Parathyroid adenoma (tissue), 2 donors: ENCODE measurements around the gene GSTA4.

Experiments used
- H2AFZ ChIP-seq: fragments of 300-600 bp; sonication (generic); one replicate; pipeline ENCODE4 v1.7.0; 2017; ENCODE audit warnings: antibody characterized with exemption, mild to moderate bottlenecking
- H3K27ac ChIP-seq: fragments of 300-600 bp; sonication (generic); one replicate; pipeline ENCODE4 v1.7.0; 2017
- H3K27me3 ChIP-seq: fragments of 300-600 bp; sonication (generic); one replicate; pipeline ENCODE4 v1.7.0; 2017; ENCODE audit warnings: low read length; ENCODE audit not compliant: control insufficient read depth, insufficient read depth
- H3K36me3 ChIP-seq: fragments of 300-600 bp; sonication (generic); one replicate; pipeline ENCODE4 v1.7.0; 2017; ENCODE audit warnings: low read length; ENCODE audit not compliant: control insufficient read depth, insufficient read depth
- H3K4me1 ChIP-seq: fragments of 300-600 bp; sonication (generic); one replicate; pipeline ENCODE4 v1.7.0; 2017; ENCODE audit warnings: control low read depth
- H3K4me2 ChIP-seq: fragments of 300-600 bp; sonication (generic); one replicate; pipeline ENCODE4 v1.7.0; 2017; ENCODE audit warnings: low read length
- H3K4me3 ChIP-seq: fragments of 300-600 bp; sonication (generic); one replicate; pipeline ENCODE4 v1.7.0; 2017; ENCODE audit warnings: low read depth, low read length
- H3K79me2 ChIP-seq: fragments of 300-600 bp; sonication (generic); one replicate; pipeline ENCODE4 v1.7.0; 2017; ENCODE audit warnings: control low read depth
- H3K9ac ChIP-seq: fragments of 300-600 bp; sonication (generic); one replicate; pipeline ENCODE4 v1.7.0; 2017; ENCODE audit warnings: mild to moderate bottlenecking
- H3K9me3 ChIP-seq: fragments of 300-600 bp; sonication (generic); one replicate; pipeline ENCODE4 v1.7.0; 2017; ENCODE audit warnings: low read length; ENCODE audit not compliant: control insufficient read depth
- TF ChIP-seq, protein P1 (sequence below): fragments of 300-600 bp; sonication (generic); IDR thresholded peaks from one replicate; pipeline ENCODE4 v1.7.0; 2017; ENCODE audit warnings: antibody characterized with exemption, mild to moderate bottlenecking
- donor health status: primary hyperparathyroidism.

GSTA4 gene

DNA sequence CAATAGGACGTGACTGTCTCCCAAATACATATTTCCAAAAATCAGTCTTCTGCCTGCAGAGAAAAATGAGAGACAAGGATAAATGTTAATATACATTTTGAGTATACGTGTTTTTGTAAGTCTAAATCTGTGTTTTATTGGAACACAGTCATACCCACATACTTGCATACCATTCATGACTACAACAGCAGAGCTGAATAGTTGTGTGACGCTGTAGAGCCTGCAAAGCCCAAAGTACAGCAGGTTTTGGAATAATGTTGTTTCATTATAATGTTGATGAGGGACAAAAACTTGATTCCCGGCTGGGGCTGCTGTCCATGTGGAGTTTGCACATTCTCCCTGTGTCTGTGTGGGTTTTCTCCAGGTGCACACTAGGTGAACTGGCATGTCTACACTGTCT is 46.3 kb upstream of the GSTA4 start:
- H3K9ac ChIP-seq, result no peak overlapping the region
- no peaks in the 10 kb centered on the region for H3K36me3 ChIP-seq
- H3K79me2 ChIP-seq, result no peaks in the 10 kb centered on the region
- H3K4me1 ChIP-seq, result no peaks in the 10 kb centered on the region
- no peaks in the 10 kb centered on the region for H3K27me3 ChIP-seq
- TF ChIP-seq, protein P1, sequence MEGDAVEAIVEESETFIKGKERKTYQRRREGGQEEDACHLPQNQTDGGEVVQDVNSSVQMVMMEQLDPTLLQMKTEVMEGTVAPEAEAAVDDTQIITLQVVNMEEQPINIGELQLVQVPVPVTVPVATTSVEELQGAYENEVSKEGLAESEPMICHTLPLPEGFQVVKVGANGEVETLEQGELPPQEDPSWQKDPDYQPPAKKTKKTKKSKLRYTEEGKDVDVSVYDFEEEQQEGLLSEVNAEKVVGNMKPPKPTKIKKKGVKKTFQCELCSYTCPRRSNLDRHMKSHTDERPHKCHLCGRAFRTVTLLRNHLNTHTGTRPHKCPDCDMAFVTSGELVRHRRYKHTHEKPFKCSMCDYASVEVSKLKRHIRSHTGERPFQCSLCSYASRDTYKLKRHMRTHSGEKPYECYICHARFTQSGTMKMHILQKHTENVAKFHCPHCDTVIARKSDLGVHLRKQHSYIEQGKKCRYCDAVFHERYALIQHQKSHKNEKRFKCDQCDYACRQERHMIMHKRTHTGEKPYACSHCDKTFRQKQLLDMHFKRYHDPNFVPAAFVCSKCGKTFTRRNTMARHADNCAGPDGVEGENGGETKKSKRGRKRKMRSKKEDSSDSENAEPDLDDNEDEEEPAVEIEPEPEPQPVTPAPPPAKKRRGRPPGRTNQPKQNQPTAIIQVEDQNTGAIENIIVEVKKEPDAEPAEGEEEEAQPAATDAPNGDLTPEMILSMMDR, result no peak
- no peak overlapping the region for H3K4me2 ChIP-seq
- H3K27ac ChIP-seq, result no peak overlapping the region
- no peaks in the 10 kb centered on the region for H3K9me3 ChIP-seq
- no peak overlapping the region for H2AFZ ChIP-seq
- H3K4me3 ChIP-seq, result no peak overlapping the region

DNA sequence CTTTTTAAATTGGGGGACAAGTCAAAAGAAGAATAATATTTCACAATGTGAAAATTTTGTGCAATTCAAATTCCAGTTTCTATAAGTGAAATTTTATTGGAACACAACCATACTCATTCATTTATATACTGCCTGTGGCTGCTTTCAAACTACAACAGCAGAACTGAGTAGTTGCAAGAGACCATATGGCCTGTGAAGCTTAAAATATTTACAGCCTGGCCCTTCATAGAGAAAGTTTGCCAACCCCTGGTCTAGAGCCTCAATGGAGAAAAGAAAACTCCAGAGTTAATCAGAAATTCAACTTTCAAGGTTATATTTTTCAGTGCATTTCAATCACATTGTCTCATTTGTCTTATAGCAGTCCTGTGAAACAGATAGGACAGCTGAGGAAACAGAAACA is 43.5 kb upstream of the GSTA4 start:
- TF ChIP-seq, protein P1, result no peak
- H3K27me3 ChIP-seq, result no peaks in the 10 kb centered on the region

DNA sequence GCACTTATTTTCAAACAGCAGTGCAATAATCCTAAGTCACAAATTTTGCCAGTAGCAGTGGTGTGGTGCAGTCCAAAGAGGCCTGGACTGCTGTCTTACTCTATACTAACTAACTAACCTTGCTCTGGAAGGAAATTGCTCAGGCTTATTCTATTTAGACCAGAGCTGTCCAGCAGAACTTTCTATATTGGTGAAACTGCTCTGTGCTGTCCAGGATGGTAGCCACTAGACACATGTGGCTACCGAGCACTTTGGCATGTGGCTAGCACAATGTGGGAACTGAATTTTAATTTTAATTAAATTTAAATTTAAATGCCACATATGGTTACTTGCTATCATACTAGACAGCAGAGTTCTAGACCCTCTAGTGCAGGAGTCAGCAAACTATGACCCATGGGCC is 43.1 kb upstream of the GSTA4 start:
- H3K36me3 ChIP-seq, result no peaks in the 10 kb centered on the region
- no peaks in the 10 kb centered on the region for H3K4me1 ChIP-seq
- H3K79me2 ChIP-seq, result no peaks in the 10 kb centered on the region
- no peak overlapping the region for H3K4me3 ChIP-seq
- TF ChIP-seq, protein P1, result no peak
- H2AFZ ChIP-seq, result no peak overlapping the region
- no peak overlapping the region for H3K4me2 ChIP-seq
- no peak overlapping the region for H3K27ac ChIP-seq
- H3K9ac ChIP-seq, result no peak overlapping the region
- H3K9me3 ChIP-seq, result no peaks in the 10 kb centered on the region
- no peaks in the 10 kb centered on the region for H3K27me3 ChIP-seq

More for the DNA sequence above, 43.5 kb upstream of the GSTA4 start:
- Histone ChIP-seq H3K4me1 (no peaks in the 10 kb centered on the region), H3K79me2 (no peaks in the 10 kb centered on the region), H3K27ac (no peak overlapping the region), H3K9ac (no peak overlapping the region), H3K9me3 (no peaks in the 10 kb centered on the region), H2AFZ (no peak overlapping the region), H3K4me2 (no peak overlapping the region), H3K36me3 (no peaks in the 10 kb centered on the region), H3K4me3 (no peak overlapping the region)

DNA sequence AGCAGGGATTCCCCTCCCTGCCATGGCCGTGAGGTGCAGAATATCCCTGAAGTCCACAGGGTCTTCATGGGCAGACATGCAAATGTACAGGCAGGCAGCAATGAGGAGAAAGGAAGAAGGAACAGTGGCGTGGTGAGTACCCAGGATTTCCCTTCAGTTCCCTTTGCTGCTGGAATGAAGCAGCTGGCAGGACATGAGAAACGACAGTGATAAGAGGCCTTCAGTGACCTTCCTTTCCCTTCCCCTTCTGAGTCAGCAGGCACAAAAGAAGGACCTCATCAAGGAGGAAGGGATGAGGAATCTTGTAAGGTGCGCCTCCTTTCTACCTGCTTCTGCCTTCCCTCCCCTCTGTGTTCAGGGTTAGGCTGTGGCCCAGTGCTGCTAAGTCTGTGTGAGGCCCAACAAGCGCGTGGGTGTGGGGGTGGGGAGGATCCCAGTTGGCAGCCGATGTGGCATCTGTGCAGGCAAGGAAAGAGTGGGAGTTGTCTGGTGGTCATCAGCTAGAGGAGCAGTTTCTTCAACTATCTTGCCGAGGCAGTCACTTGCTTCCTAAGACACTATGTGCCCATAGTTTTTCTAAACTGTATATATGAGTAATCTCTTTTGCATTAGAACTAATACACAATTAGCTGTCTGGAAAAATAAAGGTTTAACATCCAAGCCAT is 40.6 kb upstream of the GSTA4 start:
- Histone ChIP-seq H2AFZ (no peak overlapping the region), H3K4me2 (no peak overlapping the region), H3K27ac (no peak overlapping the region), H3K27me3 (no peaks in the 10 kb centered on the region), H3K36me3 (no peaks in the 10 kb centered on the region), H3K9ac (no peak overlapping the region), H3K9me3 (no peaks in the 10 kb centered on the region), H3K4me3 (no peak overlapping the region), H3K79me2 (no peaks in the 10 kb centered on the region), H3K4me1 (no peaks in the 10 kb centered on the region)
- TF ChIP-seq, protein P1, result no peak

DNA sequence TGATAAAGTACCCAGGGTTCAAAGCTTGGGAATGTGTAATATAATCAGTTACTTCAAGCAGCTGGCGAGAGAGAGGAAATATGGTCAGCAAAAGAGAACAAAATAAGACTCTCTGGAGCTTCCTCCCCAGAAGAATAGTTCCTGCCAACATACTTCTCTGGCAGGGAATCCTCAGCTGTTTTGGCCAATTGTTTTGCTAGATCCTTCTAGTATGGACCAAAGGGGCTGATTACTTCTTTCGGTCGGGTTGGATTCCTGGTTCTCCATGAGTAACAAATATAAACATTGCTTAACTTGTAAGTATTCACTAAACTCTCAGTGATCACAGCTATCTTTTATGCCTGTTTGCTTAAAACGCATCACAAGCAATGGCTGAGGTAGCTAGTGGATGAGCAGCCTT is 38.7 kb upstream of the GSTA4 start:
- no peaks in the 10 kb centered on the region for H3K79me2 ChIP-seq
- no peak overlapping the region for H3K27ac ChIP-seq
- H2AFZ ChIP-seq, result no peak overlapping the region
- H3K4me3 ChIP-seq, result no peak overlapping the region
- TF ChIP-seq, protein P1, result no peak
- no peaks in the 10 kb centered on the region for H3K36me3 ChIP-seq
- no peaks in the 10 kb centered on the region for H3K4me1 ChIP-seq
- H3K27me3 ChIP-seq, result no peaks in the 10 kb centered on the region
- H3K9ac ChIP-seq, result no peak overlapping the region
- H3K4me2 ChIP-seq, result no peak overlapping the region
- no peaks in the 10 kb centered on the region for H3K9me3 ChIP-seq
